IMR-90 (cell line): ENCODE measurements around the gene PAQR9. TPM values are rescaled to one million over a fixed set of nuclear protein-coding genes. Genes with fewer than 3 reads are reported as not detected.

Source experiments
- ATAC-seq: fragments of 200-7000 bp; cut with Tn5 transposase; 2 replicates; pipeline ENCODE4 v1.9.1; 2020; ENCODE audit warnings: low read depth, mild to moderate bottlenecking, moderate library complexity
- BruUV-seq: library from RNA; stranded (reverse); fragments of 400-500 nt; replicated peaks from 2 replicates; lab custom pipeline; 2021; lab: Mats Ljungman, UMichigan
- CTCF ChIA-PET: fragments of 300-600 bp; formaldehyde crosslinking; extraction: SDS; loops from one replicate; lab custom pipeline; 2021; ENCODE audit warnings: antibody characterized with exemption; lab: Yijun Ruan, JAX
- POLR2A ChIA-PET: fragments of 300-600 bp; sonication (Branson Sonifier 250); formaldehyde crosslinking; loops from one replicate; lab custom pipeline; 2022; ENCODE audit warnings: antibody characterized with exemption; ENCODE audit not compliant: unreplicated experiment; lab: Charles Lee
- DNase-seq: peaks from one replicate; pipeline ENCODE4 v3.0.0; 2013
- H2AFZ ChIP-seq: replicated peaks from 2 replicates; pipeline ENCODE3; 2013; ENCODE audit warnings: low read length, mild to moderate bottlenecking; ENCODE audit not compliant: poor library complexity
- H2AK5ac ChIP-seq: 2 replicates; pipeline ENCODE4 v1.6.1; 2013; ENCODE audit warnings: low read depth, low read length, inconsistent platforms
- H2AK9ac ChIP-seq: replicated peaks from 2 replicates; pipeline ENCODE3; 2013; ENCODE audit warnings: mild to moderate bottlenecking, low read depth, low read length, moderate library complexity; ENCODE audit not compliant: poor library complexity
- H2BK120ac ChIP-seq: 2 replicates; pipeline ENCODE4 v1.6.1; 2013; ENCODE audit warnings: low read depth, low read length, inconsistent platforms
- H2BK15ac ChIP-seq: 3 replicates; pipeline ENCODE4 v1.6.1; 2013; ENCODE audit warnings: low read depth, low read length, inconsistent platforms
- H2BK20ac ChIP-seq: 2 replicates; pipeline ENCODE4 v1.6.1; 2013; ENCODE audit warnings: low read depth, mild to moderate bottlenecking, inconsistent platforms, low read length, moderate library complexity
- H2BK5ac ChIP-seq: 2 replicates; pipeline ENCODE4 v1.6.1; 2013; ENCODE audit warnings: mild to moderate bottlenecking, low read depth, low read length, inconsistent platforms; ENCODE audit not compliant: poor library complexity, severe bottlenecking
- H3K14ac ChIP-seq: replicated peaks from 2 replicates; pipeline ENCODE4 v1.6.1; 2013; ENCODE audit warnings: low read depth, low read length, inconsistent platforms
- H3K18ac ChIP-seq: 2 replicates; pipeline ENCODE4 v1.6.1; 2013; ENCODE audit warnings: low read depth, low read length, control low read depth
- H3K23ac ChIP-seq: 2 replicates; pipeline ENCODE4 v1.6.1; 2013; ENCODE audit warnings: low read depth, low read length, inconsistent platforms
- H3K27ac ChIP-seq: 2 replicates; pipeline ENCODE4 v1.5.1; 2013; ENCODE audit warnings: mild to moderate bottlenecking, control low read depth, low read length; ENCODE audit not compliant: insufficient read depth
- H3K27me3 ChIP-seq: 2 replicates; pipeline ENCODE4 v1.6.1; 2013; ENCODE audit warnings: low read length; ENCODE audit not compliant: control insufficient read depth, insufficient read depth
- H3K36me3 ChIP-seq: 2 replicates; pipeline ENCODE4 v1.6.1; 2013; ENCODE audit warnings: low read length, mixed read lengths; ENCODE audit not compliant: control insufficient read depth, insufficient read depth
- H3K4ac ChIP-seq: 2 replicates; pipeline ENCODE4 v1.6.1; 2013; ENCODE audit warnings: low read depth, low read length, inconsistent platforms
- H3K4me1 ChIP-seq: 2 replicates; pipeline ENCODE4 v1.6.1; 2013; ENCODE audit warnings: low read length, mixed read lengths; ENCODE audit not compliant: control insufficient read depth, insufficient read depth
- H3K4me2 ChIP-seq: 2 replicates; pipeline ENCODE4 v1.6.1; 2013; ENCODE audit warnings: low read depth, mild to moderate bottlenecking, control low read depth, low read length, moderate library complexity
- H3K4me3 ChIP-seq: 2 replicates; pipeline ENCODE4 v1.5.1; 2013; ENCODE audit warnings: low read depth, mild to moderate bottlenecking, control low read depth, low read length, moderate library complexity; ENCODE audit not compliant: insufficient read depth
- H3K56ac ChIP-seq: 2 replicates; pipeline ENCODE4 v1.6.1; 2013; ENCODE audit warnings: low read length, inconsistent platforms; ENCODE audit not compliant: insufficient read depth; ENCODE audit errors: extremely low read depth
- H3K79me1 ChIP-seq, 2 experiments: 2 replicates each; pipeline ENCODE4 v1.6.1; 2013; ENCODE audit warnings: low read length in 2 of 2, inconsistent platforms in 1 of 2, low read depth in 1 of 2
- H3K9ac ChIP-seq: 2 replicates; pipeline ENCODE4 v1.6.1; 2013; ENCODE audit warnings: low read depth, low read length, control low read depth
- H3K9me1 ChIP-seq: 2 replicates; pipeline ENCODE4 v1.6.1; 2013; ENCODE audit warnings: low read length, inconsistent platforms; ENCODE audit not compliant: insufficient read depth
- H3K9me3 ChIP-seq: 2 replicates; pipeline ENCODE4 v1.6.1; 2013; ENCODE audit warnings: low read length; ENCODE audit not compliant: control insufficient read depth, insufficient read depth
- H4K20me1 ChIP-seq: 2 replicates; pipeline ENCODE4 v1.6.1; 2013; ENCODE audit warnings: low read length, inconsistent platforms; ENCODE audit not compliant: insufficient read depth
- H4K5ac ChIP-seq: 2 replicates; pipeline ENCODE4 v1.6.1; 2013; ENCODE audit warnings: mild to moderate bottlenecking, low read depth, low read length, control low read depth
- H4K8ac ChIP-seq, 2 experiments: 2 replicates each; pipeline ENCODE4 v1.6.1; 2013; ENCODE audit warnings: low read depth in 2 of 2, low read length in 2 of 2, control low read depth in 1 of 2, inconsistent platforms in 1 of 2
- H4K91ac ChIP-seq: 2 replicates; pipeline ENCODE4 v1.6.1; 2013; ENCODE audit warnings: low read depth, low read length, inconsistent platforms; ENCODE audit not compliant: insufficient read depth
- CEBPB ChIP-seq: IDR thresholded peaks from 2 replicates; pipeline ENCODE4 v1.6.1; 2012; ENCODE audit warnings: low read depth, low read length, improper control_type of control experiment
- CTCF ChIP-seq: conservative IDR thresholded peaks from 2 replicates; pipeline ENCODE4 v1.5.1; 2012; ENCODE audit warnings: mild to moderate bottlenecking, low read depth, low read length, improper control_type of control experiment
- SMC3 ChIP-seq: fragments of 150-350 bp; IDR thresholded peaks from 2 replicates; pipeline ENCODE4 v1.6.1; 2016; ENCODE audit warnings: low read depth, mild to moderate bottlenecking, antibody characterized with exemption, low read length, moderate library complexity
- WGBS, 2 experiments: methylation state at CpG; one replicate each; pipeline versions ENCODE4 v1.1.5 to v1.1.7; 2013; ENCODE audit warnings: missing lambda C conversion rate in 2 of 2; ENCODE audit not compliant: insufficient read length in 1 of 2; ENCODE audit errors: extremely low coverage in 2 of 2; 5-methylcytosine and 5-hydroxymethylcytosine counted together
- dilution Hi-C: fragments of 300-500 bp; cut with HindIII; formaldehyde crosslinking; loops from one replicate; pipeline ENCODE4 v1.14.3; 2018; ENCODE audit warnings: low sequenced_read_pairs; ENCODE audit not compliant: unreplicated experiment
- in situ Hi-C: fragments of 300-500 bp; cut with MboI; formaldehyde crosslinking; loops from 3 replicates; pipeline ENCODE4 v1.14.3; 2019; ENCODE audit warnings: low sequenced_read_pairs, inconsistent platforms, mixed read lengths
- intact Hi-C: fragments of 100-400 bp; cut with micrococcal nuclease; formaldehyde crosslinking; loops from 2 replicates; pipeline ENCODE4 v1.10.0; 2022
- polyA plus RNA-seq, 3 experiments: library from polyadenylated mRNA; depleted of rRNA; stranded (reverse); fragments of >200 nt; gene quantifications; 2 replicates each; pipeline ENCODE4 v1.2.3, GENCODE V29; 2012; ENCODE audit warnings: low replicate concordance in 1 of 3
- total RNA-seq: library from RNA; depleted of rRNA; stranded (reverse); fragments of >200 nt; gene quantifications from 2 replicates; pipeline ENCODE4 v1.2.3, GENCODE V29; 2012

The PAQR9 gene
- total and polyA plus RNA-seq, 2 of the 4 experiments (the other 2 are of a cell fraction), result 0.05 TPM; not detected in 1

DNA sequence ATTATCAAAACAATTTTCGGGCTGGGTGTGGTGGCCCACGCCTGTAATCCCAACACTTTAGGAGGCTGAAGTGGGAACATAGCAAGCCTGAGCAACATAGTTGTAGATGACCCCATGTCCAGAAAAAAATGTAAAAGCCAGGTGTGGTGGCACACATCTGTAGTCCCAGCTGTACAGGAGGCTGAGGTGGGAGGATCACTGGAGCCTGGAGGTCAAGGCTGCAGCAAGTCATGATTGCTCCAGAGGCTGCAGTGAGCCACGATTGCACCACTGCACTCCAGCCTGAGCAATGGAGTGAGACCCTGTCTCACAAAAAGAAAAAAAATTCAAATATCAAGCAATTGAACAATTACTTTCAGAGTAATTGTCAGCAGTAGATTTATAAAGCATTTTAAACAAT lies 8.0 kb upstream of the PAQR9 start:
- Histone ChIP-seq H2BK120ac (no peak overlapping the region), H3K9me1 (no peaks in the 10 kb centered on the region), H2BK20ac (no peak overlapping the region), H3K56ac (no peak overlapping the region), H3K27ac (no peak overlapping the region), H2BK5ac (no peak overlapping the region), H2BK15ac (no peak overlapping the region), H4K91ac (no peak overlapping the region), H3K4me2 (no peak overlapping the region), H3K4me1 (no peaks in the 10 kb centered on the region), H3K27me3 (peaks cover 26% of the 10 kb centered on the region), H3K18ac (no peak overlapping the region), H3K4ac (no peak overlapping the region), H2AFZ (no peak overlapping the region), H3K9me3 (no peaks in the 10 kb centered on the region), H3K23ac (no peak overlapping the region), H3K9ac (no peak overlapping the region), H4K5ac (no peak overlapping the region), H2AK9ac (no peak overlapping the region), H3K36me3 (no peaks in the 10 kb centered on the region), H3K79me1 (no peaks in the 10 kb centered on the region), H4K8ac (no peak overlapping the region), H3K14ac (no peak overlapping the region), H3K4me3 (no peak overlapping the region), H4K20me1 (no peaks in the 10 kb centered on the region), H2AK5ac (no peak overlapping the region)
- in situ Hi-C loops, result no loop called here
- no TSS peak for BruUV-seq
- WGBS, 2 experiments, result 100% methylated on average over 2 of the region's 3 CpGs; no CpG with 5 or more reads in 1 of the 2 experiments
- DNase-seq (no peak), ATAC-seq (no peak)
- ChIA-PET CTCF (no interaction called here), POLR2A (no interaction called here)
- dilution Hi-C loops, result no loop called here
- TF ChIP-seq CTCF (no peak), CEBPB (no peak), SMC3 (no peak)
- intact Hi-C loops, result loop anchor here (5.0 kb wide), 1 partner anchor 244 kb away; no protein-coding TSS in a partner anchor
